Cardiac muscle cell (in vitro differentiated cells and primary cell): ENCODE results near the gene THAP11. TPM values are rescaled to one million over a fixed set of nuclear protein-coding genes. Genes with fewer than 3 reads are reported as not detected.

ENCODE experiments used
- DNase-seq, 2 donors: peaks; one replicate each; pipeline versions ENCODE4 v3.0.0 to v3.0.0-alpha.2; 2010 to 2017; ENCODE audit warnings: low read depth in 1 of 2, low spot score in 1 of 2
- H3K27ac ChIP-seq: fragments of 200-600 bp; sonication (generic); 2 replicates; pipeline ENCODE4 v1.5.1; 2016
- H3K27me3 ChIP-seq: fragments of 200-600 bp; sonication (generic); 2 replicates; pipeline ENCODE4 v1.6.0; 2016; ENCODE audit warnings: control low read depth
- H3K36me3 ChIP-seq: fragments of 200-600 bp; sonication (generic); 2 replicates; pipeline ENCODE4 v1.5.1; 2016; ENCODE audit warnings: control low read depth
- H3K4me1 ChIP-seq: fragments of 200-600 bp; sonication (generic); 2 replicates; pipeline ENCODE4 v1.8.1; 2017; ENCODE audit warnings: low read depth, mild to moderate bottlenecking, mixed run types
- H3K4me3 ChIP-seq: fragments of 200-600 bp; sonication (generic); 2 replicates; pipeline ENCODE4 v1.5.1; 2016; ENCODE audit warnings: mild to moderate bottlenecking
- H3K9me3 ChIP-seq: fragments of 200-600 bp; sonication (generic); 2 replicates; pipeline ENCODE4 v1.5.1; 2017; ENCODE audit warnings: low read depth, mild to moderate bottlenecking, control low read depth
- polyA plus RNA-seq: library from polyadenylated mRNA; unstranded; fragments of >200 nt; fragmentation: Nextera tagmentation; extraction: Ambion mirVana; gene quantifications from 2 replicates; pipeline ENCODE4 v1.2.1, GENCODE V29; 2016
- total RNA-seq: library from RNA; depleted of rRNA; stranded (reverse); fragments of >200 nt; gene quantifications from 2 replicates; pipeline ENCODE4 v1.2.3, GENCODE V29; 2016
- TF ChIP-seq, protein P1 (sequence below): IDR thresholded peaks from 2 replicates; pipeline ENCODE4 v1.5.1; 2012; ENCODE audit warnings: low read depth, mild to moderate bottlenecking, low read length

Gene THAP11
- total and polyA plus RNA-seq, 2 experiments from 2014 or later: 61.3 to 80.7 TPM

GRCh38 chr16:67803894-67804293 is 38.2 kb upstream of the THAP11 start:
- H3K4me1 ChIP-seq: peaks cover 4% of the 10 kb centered on the region
- H3K27me3 ChIP-seq: peaks cover 61% of the 10 kb centered on the region
- H3K36me3 ChIP-seq: peaks cover 3% of the 10 kb centered on the region
- DNase-seq: no peak
- no peak overlapping the region for H3K27ac ChIP-seq
- no peak overlapping the region for H3K4me3 ChIP-seq
- TF ChIP-seq, protein P1, sequence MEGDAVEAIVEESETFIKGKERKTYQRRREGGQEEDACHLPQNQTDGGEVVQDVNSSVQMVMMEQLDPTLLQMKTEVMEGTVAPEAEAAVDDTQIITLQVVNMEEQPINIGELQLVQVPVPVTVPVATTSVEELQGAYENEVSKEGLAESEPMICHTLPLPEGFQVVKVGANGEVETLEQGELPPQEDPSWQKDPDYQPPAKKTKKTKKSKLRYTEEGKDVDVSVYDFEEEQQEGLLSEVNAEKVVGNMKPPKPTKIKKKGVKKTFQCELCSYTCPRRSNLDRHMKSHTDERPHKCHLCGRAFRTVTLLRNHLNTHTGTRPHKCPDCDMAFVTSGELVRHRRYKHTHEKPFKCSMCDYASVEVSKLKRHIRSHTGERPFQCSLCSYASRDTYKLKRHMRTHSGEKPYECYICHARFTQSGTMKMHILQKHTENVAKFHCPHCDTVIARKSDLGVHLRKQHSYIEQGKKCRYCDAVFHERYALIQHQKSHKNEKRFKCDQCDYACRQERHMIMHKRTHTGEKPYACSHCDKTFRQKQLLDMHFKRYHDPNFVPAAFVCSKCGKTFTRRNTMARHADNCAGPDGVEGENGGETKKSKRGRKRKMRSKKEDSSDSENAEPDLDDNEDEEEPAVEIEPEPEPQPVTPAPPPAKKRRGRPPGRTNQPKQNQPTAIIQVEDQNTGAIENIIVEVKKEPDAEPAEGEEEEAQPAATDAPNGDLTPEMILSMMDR: no peak
- no peaks in the 10 kb centered on the region for H3K9me3 ChIP-seq

DNA sequence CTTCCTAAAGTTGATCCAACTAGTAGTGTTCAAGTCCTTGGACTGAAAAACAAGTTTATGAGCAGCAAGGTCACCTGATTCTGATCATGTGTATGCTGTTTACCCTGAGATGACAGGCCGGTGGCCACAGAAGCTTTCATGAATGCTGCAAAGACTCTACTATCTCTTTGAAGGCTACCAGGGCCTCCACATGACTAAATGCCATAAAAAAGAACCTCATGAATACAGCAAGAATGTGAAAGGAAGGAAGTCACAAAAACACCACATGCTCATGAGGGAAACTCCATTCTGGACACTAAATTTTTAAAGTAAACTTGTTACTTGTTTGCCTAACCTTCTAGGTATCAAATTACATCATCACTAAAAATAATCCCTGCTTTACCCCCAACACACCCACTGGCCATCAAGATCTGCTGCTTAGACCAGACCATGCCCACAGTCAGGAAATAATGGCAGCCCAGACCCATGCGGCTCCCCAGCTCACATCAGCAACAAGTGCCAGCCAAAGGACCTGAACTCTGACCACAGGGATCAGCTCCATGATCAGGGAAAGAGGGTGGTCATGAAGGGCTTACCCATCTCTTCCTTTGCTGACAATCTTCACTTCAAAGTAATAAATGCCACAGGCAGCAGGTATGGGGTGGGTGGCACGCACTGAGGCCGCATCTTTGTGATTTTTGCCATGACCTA is 37.1 kb upstream of the THAP11 start:
- no peaks in the 10 kb centered on the region for H3K9me3 ChIP-seq
- no peak overlapping the region for H3K4me3 ChIP-seq
- TF ChIP-seq, protein P1: no peak
- no peak overlapping the region for H3K27ac ChIP-seq
- H3K36me3 ChIP-seq: peaks cover 3% of the 10 kb centered on the region
- peaks cover 63% of the 10 kb centered on the region for H3K27me3 ChIP-seq
- DNase-seq: no peak
- H3K4me1 ChIP-seq: peaks cover 4% of the 10 kb centered on the region

DNA sequence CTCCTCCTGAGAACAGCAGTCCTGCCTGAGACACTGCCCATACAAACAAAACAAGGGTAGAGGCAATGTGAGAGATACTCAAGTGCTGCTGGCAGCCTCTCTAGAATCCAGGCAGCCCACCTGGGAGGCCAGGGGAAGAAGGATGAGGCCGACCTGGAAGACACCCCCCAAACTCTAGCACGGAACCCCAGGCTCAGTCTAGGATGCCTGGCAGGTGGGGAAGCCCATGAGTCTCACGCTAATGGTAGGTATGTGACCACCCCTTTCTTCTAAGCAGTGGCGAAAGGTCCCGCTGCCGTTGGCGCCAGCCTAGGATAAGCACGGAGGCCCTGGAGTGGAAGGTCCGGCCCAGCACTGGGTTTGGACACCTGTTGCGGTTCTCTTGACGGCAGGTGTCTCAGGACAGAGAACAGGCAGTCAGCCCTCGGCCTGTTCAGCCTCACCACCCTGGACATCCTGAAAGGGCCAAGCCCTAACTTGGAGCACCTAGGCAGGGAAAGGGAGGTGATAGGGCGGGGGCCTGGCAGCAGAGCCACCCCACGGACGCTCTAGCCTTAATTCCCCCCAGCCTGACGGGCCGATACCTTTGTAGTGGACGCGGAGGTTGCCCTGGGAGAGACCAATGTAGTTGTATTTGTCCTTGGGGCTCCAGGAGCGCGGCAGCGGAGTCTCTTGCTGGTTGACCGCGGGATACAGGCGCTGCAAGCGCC is 36.2 kb upstream of the THAP11 start:
- peak in 1 of 2 donors; percentile 38 for DNase-seq
- Histone ChIP-seq H3K27me3 (peaks cover 63% of the 10 kb centered on the region), H3K4me1 (peaks cover 4% of the 10 kb centered on the region), H3K27ac (no peak overlapping the region), H3K9me3 (no peaks in the 10 kb centered on the region), H3K36me3 (peaks cover 3% of the 10 kb centered on the region), H3K4me3 (peak overlapping the region; percentile 68)
- TF ChIP-seq, protein P1: no peak

GRCh38 chr16:67806428-67807147 is 35.5 kb upstream of the THAP11 start, which contains the start of the genes RANBP10 and TSNAXIP1:
Gene RANBP10 (minus strand): TSS chr16:67806560. CDS start chr16:67806536, 24 bp downstream.
Gene TSNAXIP1 (plus strand): TSS chr16:67806889. CDS start chr16:67807150, 261 bp downstream.
- Histone ChIP-seq H3K4me1 (peaks cover 4% of the 10 kb centered on the region), H3K36me3 (peaks cover 3% of the 10 kb centered on the region), H3K27ac (no peak within 1 kb of the TSS), H3K9me3 (no peaks in the 10 kb centered on the region), H3K27me3 (peaks cover 63% of the 10 kb centered on the region), H3K4me3 (peak within 1 kb of the TSS; percentile 68)
- DNase-seq: peak; percentile 99
- TF ChIP-seq, protein P1: no peak

DNA sequence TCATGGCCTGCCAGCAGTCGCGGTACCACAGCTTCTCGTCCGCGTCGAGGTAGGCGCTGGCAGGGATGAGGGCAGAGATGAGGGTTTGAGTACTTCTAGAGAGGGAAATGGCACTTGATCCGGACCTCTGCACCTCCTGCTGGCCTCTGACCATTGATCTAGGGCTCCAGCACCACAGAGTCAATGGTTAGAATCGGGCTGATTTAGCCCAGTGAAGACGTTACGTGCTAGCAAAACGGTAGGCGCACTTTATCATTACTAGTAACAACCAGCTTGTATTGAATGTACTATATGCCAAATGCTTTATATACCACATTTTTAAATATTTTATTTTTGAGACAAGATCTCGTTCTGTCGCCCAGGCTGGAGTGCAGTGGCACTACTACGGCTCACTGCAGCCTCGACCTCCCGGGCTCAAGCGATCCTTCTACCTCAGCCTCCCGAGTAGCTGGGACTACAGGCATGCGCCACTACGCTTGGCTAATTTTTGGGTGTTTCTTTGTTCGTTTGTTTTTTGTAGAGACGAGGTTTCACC is 34.9 kb upstream of the THAP11 start:
- TF ChIP-seq, protein P1: peak; percentile 22
- Histone ChIP-seq H3K4me1 (peaks cover 4% of the 10 kb centered on the region), H3K27me3 (peaks cover 63% of the 10 kb centered on the region), H3K9me3 (no peaks in the 10 kb centered on the region), H3K27ac (no peak overlapping the region), H3K36me3 (peaks cover 3% of the 10 kb centered on the region), H3K4me3 (peak overlapping the region; percentile 57)
- DNase-seq: no peak
